ENCODE data around the gene TUBGCP2. TPM values are rescaled to one million over a fixed set of nuclear protein-coding genes. Genes with fewer than 3 reads are reported as not detected.

The TUBGCP2 gene
- total and polyA plus RNA-seq, 9 donors: 31.2 to 70.5 (median 56.0) TPM

DNA sequence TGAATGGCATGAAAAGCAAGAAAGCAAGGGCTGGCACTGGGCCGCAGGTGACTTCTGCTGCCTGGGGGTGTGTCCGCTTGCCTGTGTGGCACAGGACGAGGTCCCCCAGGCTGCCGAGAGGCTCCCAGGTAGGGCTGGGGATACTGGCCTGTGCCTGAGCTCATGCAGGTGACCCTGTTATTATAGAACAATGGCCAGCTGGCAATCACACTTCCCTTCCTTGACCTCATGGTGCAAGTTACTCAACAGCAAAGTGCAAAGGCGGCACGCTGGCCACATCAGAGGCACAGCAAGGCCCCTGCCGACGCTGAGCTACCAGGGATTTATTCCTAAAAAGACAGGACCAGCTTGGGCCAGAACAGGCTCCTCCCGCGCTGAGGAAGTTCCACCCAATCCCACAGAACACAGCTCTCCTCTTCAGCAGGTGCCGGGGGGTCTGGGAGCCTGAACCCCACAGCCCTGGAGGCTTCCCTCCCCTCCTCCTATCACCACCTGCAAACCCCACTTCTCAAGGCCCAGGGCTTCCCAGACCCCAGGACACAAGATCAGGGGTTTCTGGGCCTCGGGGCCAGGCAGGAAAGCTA lies 30.6 kb downstream of the TUBGCP2 start:
- WGBS, 3 donors: 68 to 78% (median 77%) methylated on average over 11 to 12 of the region's 12 CpGs
- no peak overlapping the region for H3K27ac ChIP-seq
- no peaks in the 10 kb centered on the region for H3K4me1 ChIP-seq (ENCODE audit: insufficient read depth)
- no peak for DNase-seq
- intact Hi-C loops (cut with DNase I): no loop called here
- H3K4me3 ChIP-seq: no peak overlapping the region
- H3K36me3 ChIP-seq: no peaks in the 10 kb centered on the region
- no peaks in the 10 kb centered on the region for H3K9me3 ChIP-seq
- TF ChIP-seq, protein P1, sequence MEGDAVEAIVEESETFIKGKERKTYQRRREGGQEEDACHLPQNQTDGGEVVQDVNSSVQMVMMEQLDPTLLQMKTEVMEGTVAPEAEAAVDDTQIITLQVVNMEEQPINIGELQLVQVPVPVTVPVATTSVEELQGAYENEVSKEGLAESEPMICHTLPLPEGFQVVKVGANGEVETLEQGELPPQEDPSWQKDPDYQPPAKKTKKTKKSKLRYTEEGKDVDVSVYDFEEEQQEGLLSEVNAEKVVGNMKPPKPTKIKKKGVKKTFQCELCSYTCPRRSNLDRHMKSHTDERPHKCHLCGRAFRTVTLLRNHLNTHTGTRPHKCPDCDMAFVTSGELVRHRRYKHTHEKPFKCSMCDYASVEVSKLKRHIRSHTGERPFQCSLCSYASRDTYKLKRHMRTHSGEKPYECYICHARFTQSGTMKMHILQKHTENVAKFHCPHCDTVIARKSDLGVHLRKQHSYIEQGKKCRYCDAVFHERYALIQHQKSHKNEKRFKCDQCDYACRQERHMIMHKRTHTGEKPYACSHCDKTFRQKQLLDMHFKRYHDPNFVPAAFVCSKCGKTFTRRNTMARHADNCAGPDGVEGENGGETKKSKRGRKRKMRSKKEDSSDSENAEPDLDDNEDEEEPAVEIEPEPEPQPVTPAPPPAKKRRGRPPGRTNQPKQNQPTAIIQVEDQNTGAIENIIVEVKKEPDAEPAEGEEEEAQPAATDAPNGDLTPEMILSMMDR (IDR thresholded peaks at IDR 0.05): no peak
- TF ChIP-seq EP300 (IDR thresholded peaks at IDR 0.05) (no peak), POLR2A (IDR thresholded peaks at IDR 0.05) (no peak)
- H3K27me3 ChIP-seq: no peaks in the 10 kb centered on the region

- no peak for DNase-seq
- H3K4me1 ChIP-seq (ENCODE audit: insufficient read depth): no peaks in the 10 kb centered on the region
- H3K27ac ChIP-seq: no peak overlapping the region
- no peak overlapping the region for H3K4me3 ChIP-seq
- H3K27me3 ChIP-seq: no peaks in the 10 kb centered on the region
- intact Hi-C loops (cut with DNase I): no loop called here
- H3K36me3 ChIP-seq: no peaks in the 10 kb centered on the region
- WGBS, 3 donors: 55 to 60% (median 59%) methylated on average over 21 to 25 of the region's 25 CpGs
- H3K9me3 ChIP-seq: no peaks in the 10 kb centered on the region
- TF ChIP-seq, protein P1 (IDR thresholded peaks at IDR 0.05): no peak
- TF ChIP-seq EP300 (IDR thresholded peaks at IDR 0.05): no peak
- TF ChIP-seq POLR2A (IDR thresholded peaks at IDR 0.05): no peak
Measured at GRCh38 chr10:133277277-133277992, 31.2 kb downstream of the TUBGCP2 start.

DNA sequence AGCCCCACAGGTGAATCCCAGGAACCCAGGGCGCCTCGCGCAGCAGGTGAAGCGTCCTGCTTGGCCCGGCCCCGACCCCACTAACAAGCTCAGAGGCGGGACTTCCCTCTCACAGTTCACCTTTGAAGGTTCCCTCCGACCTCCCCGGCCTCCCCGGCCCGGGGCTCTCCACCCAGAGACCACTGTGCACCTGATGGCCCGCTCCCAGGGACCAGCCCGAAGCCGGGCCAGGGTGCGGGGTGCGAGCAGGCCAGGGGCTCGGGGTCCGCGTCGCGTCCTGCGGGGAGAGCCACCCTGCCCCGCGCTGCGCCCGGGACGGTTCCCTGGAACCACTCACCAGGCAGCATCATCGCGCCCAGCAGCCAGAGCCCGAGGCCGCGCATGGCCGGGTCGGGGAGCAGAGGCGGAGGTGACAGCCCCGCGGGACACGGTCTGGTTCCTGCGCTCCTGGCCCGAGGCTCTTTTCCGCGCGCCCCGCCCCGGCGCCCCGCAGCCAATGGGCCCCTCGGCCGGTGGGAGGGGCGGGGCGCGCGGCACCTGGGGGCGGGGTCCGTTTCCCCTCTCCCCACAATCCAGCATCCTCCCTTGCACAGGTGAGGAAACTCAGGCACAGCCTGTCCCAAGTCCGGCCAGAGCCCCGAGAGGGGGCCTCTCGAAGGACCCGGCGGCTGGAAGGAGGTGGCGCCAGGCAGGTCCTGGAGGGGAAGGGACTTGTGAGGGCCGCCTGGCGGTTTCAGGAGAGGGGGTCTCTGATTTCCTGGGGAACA lies 32.1 kb downstream of the TUBGCP2 start, which contains the start of gene ADAM8:
Gene ADAM8 (minus strand): TSS at position 434 of the 767 bp plus-strand sequence. CDS start 51 bp downstream, at position 383.
- H3K4me1 ChIP-seq (ENCODE audit: insufficient read depth): no peaks in the 10 kb centered on the region
- no peaks in the 10 kb centered on the region for H3K27me3 ChIP-seq
- DNase-seq: no peak
- H3K9me3 ChIP-seq: no peaks in the 10 kb centered on the region
- intact Hi-C loops (cut with DNase I): no loop called here
- no peaks in the 10 kb centered on the region for H3K36me3 ChIP-seq
- H3K4me3 ChIP-seq: no peak within 1 kb of the TSS
- 5 to 13% (median 7%) methylated on average over 27 to 63 of the region's 63 CpGs for WGBS, 3 donors
- no peak within 1 kb of the TSS for H3K27ac ChIP-seq
- TF ChIP-seq, protein P1 (IDR thresholded peaks at IDR 0.05): no peak
- TF ChIP-seq EP300 (IDR thresholded peaks at IDR 0.05): no peak
- TF ChIP-seq POLR2A (IDR thresholded peaks at IDR 0.05): no peak

DNA sequence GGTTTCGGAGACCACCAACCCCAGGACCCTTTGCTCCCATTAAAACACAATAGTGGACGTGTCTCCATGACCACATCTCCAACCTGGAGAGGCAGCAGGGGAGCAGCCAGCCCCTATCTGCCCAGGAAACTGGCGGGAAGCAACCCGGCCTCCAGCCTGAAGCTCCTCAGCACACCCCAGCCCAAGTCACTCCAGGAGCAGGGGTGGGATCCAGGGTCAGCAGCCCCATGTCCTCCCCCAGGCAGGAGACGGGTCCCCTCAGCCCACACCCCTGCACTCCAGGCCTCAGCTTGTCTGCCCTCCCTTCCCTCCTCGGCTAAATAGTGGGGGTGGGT lies 32.6 kb downstream of the TUBGCP2 start:
- H3K36me3 ChIP-seq: no peaks in the 10 kb centered on the region
- no peak overlapping the region for H3K4me3 ChIP-seq
- H3K9me3 ChIP-seq: no peaks in the 10 kb centered on the region
- no peaks in the 10 kb centered on the region for H3K27me3 ChIP-seq
- no peaks in the 10 kb centered on the region for H3K4me1 ChIP-seq (ENCODE audit: insufficient read depth)
- no peak overlapping the region for H3K27ac ChIP-seq
- TF ChIP-seq, protein P1 (IDR thresholded peaks at IDR 0.05): no peak
- TF ChIP-seq EP300 (IDR thresholded peaks at IDR 0.05): no peak
- no peak for TF ChIP-seq POLR2A (IDR thresholded peaks at IDR 0.05)
- WGBS, 3 donors: 30 to 35% (median 32%) methylated on average over 6 of the region's 6 CpGs
- no peak for DNase-seq
- intact Hi-C loops (cut with DNase I): no loop called here

Data from ovary (tissue), 9 donors.